HG02885 (cell line): ENCODE results near the gene SPINK8.
"Not testable (repeated sequence)": the region's sequence is repeated elsewhere in the genome, so short reads cannot be mapped to it uniquely, and the experiment has no call there.

ENCODE experiments used
- ATAC-seq: cut with Tn5 transposase; IDR thresholded peaks from one replicate; pipeline ENCODE4 v1.9.1; 2021; ENCODE audit warnings: mild to moderate bottlenecking; ENCODE audit not compliant: unreplicated experiment, poor library complexity

Gene SPINK8

GRCh38 chr3:48333346-48334245 lies at the start of gene SPINK8:
Gene SPINK8 (minus strand): TSS chr3:48333661. CDS start chr3:48328341, 5,320 bp downstream.
- ATAC-seq = not testable (repeated sequence)

GRCh38 chr3:48372862-48373435 lies 39.5 kb upstream of the SPINK8 start:
- no peak for ATAC-seq

GRCh38 chr3:48372377-48372770 lies 38.9 kb upstream of the SPINK8 start:
- no peak for ATAC-seq

GRCh38 chr3:48371651-48372376 lies 38.4 kb upstream of the SPINK8 start, which contains the start of gene FBXW12:
Gene FBXW12 (plus strand): TSS chr3:48372219. CDS start chr3:48372768, 549 bp downstream.
- no peak for ATAC-seq

GRCh38 chr3:48370333-48370713 lies 36.9 kb upstream of the SPINK8 start:
- ATAC-seq = no peak

GRCh38 chr3:48369693-48370332 lies 36.4 kb upstream of the SPINK8 start:
- ATAC-seq = no peak

GRCh38 chr3:48367201-48367600 lies 33.7 kb upstream of the SPINK8 start:
- no peak for ATAC-seq

GRCh38 chr3:48364840-48365239 lies 31.4 kb upstream of the SPINK8 start:
- no peak for ATAC-seq

- no peak for ATAC-seq
Measured at GRCh38 chr3:48361928-48362327, 28.5 kb upstream of the SPINK8 start.

GRCh38 chr3:48356419-48356818 lies 23.0 kb upstream of the SPINK8 start:
- no peak for ATAC-seq

GRCh38 chr3:48353987-48354386 lies 20.5 kb upstream of the SPINK8 start:
- no peak for ATAC-seq

GRCh38 chr3:48352546-48352945 lies 19.1 kb upstream of the SPINK8 start:
- ATAC-seq = no peak

GRCh38 chr3:48347500-48347899 lies 14.0 kb upstream of the SPINK8 start:
- no peak for ATAC-seq

GRCh38 chr3:48345946-48346572 lies 12.6 kb upstream of the SPINK8 start:
- no peak for ATAC-seq

- no peak for ATAC-seq
Measured at GRCh38 chr3:48344867-48345507, 11.5 kb upstream of the SPINK8 start.

GRCh38 chr3:48343432-48343831 lies 10.0 kb upstream of the SPINK8 start:
- no peak for ATAC-seq

- no peak for ATAC-seq
Measured at GRCh38 chr3:48338635-48339034, 5.2 kb upstream of the SPINK8 start.

GRCh38 chr3:48337536-48337935 lies 4.1 kb upstream of the SPINK8 start:
- ATAC-seq = not testable (repeated sequence)

GRCh38 chr3:48335286-48335685 lies 1.8 kb upstream of the SPINK8 start:
- not testable (repeated sequence) for ATAC-seq

- no peak for ATAC-seq
Measured at GRCh38 chr3:48334605-48335004, 1.1 kb upstream of the SPINK8 start.
